GM23338 (cell line): ENCODE results near the gene SNX22. TPM values are rescaled to one million over a fixed set of nuclear protein-coding genes. Genes with fewer than 3 reads are reported as not detected.

Experiments used
- ATAC-seq: fragments of 200-7000 bp; cut with Tn5 transposase; 3 replicates; pipeline ENCODE4 v1.9.1; 2020
- DNase-seq: peaks from one replicate; pipeline ENCODE4 v3.0.0-alpha.2; 2015; ENCODE audit warnings: low spot score
- H2AFZ ChIP-seq: fragments of 200-600 bp; sonication (generic); 2 replicates; pipeline ENCODE4 v1.8.0; 2016; ENCODE audit warnings: antibody characterized with exemption, mild to moderate bottlenecking, moderate library complexity
- H3F3A ChIP-seq: fragments of 200-600 bp; sonication (generic); replicated peaks from 2 replicates; pipeline ENCODE4 v1.8.0; 2017; ENCODE audit warnings: antibody characterized with exemption, mixed run types, low read depth
- H3K27ac ChIP-seq: fragments of 200-600 bp; sonication (generic); 2 replicates; pipeline ENCODE4 v1.6.1; 2016; ENCODE audit warnings: low read depth
- H3K27me3 ChIP-seq: fragments of 200-600 bp; sonication (generic); 2 replicates; pipeline ENCODE4 v1.8.0; 2016; ENCODE audit warnings: mild to moderate bottlenecking, mixed run types, moderate library complexity; ENCODE audit not compliant: insufficient read depth
- H3K36me3 ChIP-seq: fragments of 200-600 bp; sonication (generic); 2 replicates; pipeline ENCODE4 v1.8.0; 2016; ENCODE audit warnings: mild to moderate bottlenecking; ENCODE audit not compliant: insufficient read depth
- H3K4me1 ChIP-seq: fragments of 200-600 bp; sonication (generic); 2 replicates; pipeline ENCODE4 v1.8.0; 2016; ENCODE audit warnings: mild to moderate bottlenecking, moderate library complexity; ENCODE audit not compliant: insufficient read depth
- H3K4me2 ChIP-seq: fragments of 200-600 bp; sonication (generic); 2 replicates; pipeline ENCODE4 v1.7.1; 2017; ENCODE audit warnings: mixed run types
- H3K4me3 ChIP-seq: fragments of 200-600 bp; sonication (generic); 2 replicates; pipeline ENCODE4 v1.6.1; 2016; ENCODE audit warnings: mixed run types
- H3K79me2 ChIP-seq: fragments of 200-600 bp; sonication (generic); replicated peaks from 2 replicates; pipeline ENCODE4 v1.8.0; 2017; ENCODE audit warnings: mild to moderate bottlenecking; ENCODE audit not compliant: insufficient read depth
- H3K9me2 ChIP-seq: fragments of 200-600 bp; sonication (generic); 2 replicates; pipeline ENCODE4 v1.8.0; 2017; ENCODE audit not compliant: insufficient read depth
- H4K20me1 ChIP-seq: fragments of 200-600 bp; sonication (generic); replicated peaks from 2 replicates; pipeline ENCODE4 v1.8.0; 2017; ENCODE audit warnings: mild to moderate bottlenecking; ENCODE audit not compliant: insufficient read depth
- H3K27ac Mint-ChIP-seq: 2 replicates; pipeline ENCODE4 v1.8.0; 2020; ENCODE audit warnings: inconsistent platforms, mild to moderate bottlenecking, moderate library complexity, mixed read lengths
- H3K27me3 Mint-ChIP-seq: 3 replicates; pipeline ENCODE4 v1.8.0; 2022; ENCODE audit warnings: low read depth, mild to moderate bottlenecking, moderate library complexity, mixed read lengths, inconsistent platforms; ENCODE audit not compliant: insufficient read depth, poor library complexity
- H3K36me3 Mint-ChIP-seq: 3 replicates; pipeline ENCODE4 v1.8.0; 2021; ENCODE audit warnings: low read depth, mild to moderate bottlenecking, inconsistent platforms, moderate library complexity, mixed read lengths
- H3K4me1 Mint-ChIP-seq: 3 replicates; pipeline ENCODE4 v1.8.0; 2020; ENCODE audit warnings: mild to moderate bottlenecking, inconsistent platforms, mixed read lengths
- H3K4me3 Mint-ChIP-seq: 3 replicates; pipeline ENCODE4 v1.8.0; 2021; ENCODE audit warnings: moderate library complexity, mild to moderate bottlenecking, inconsistent platforms, mixed read lengths
- H3K9me3 Mint-ChIP-seq: 3 replicates; pipeline ENCODE4 v1.8.0; 2020; ENCODE audit warnings: moderate library complexity, mild to moderate bottlenecking, inconsistent platforms, mixed read lengths
- CTCF ChIP-seq, 2 experiments: fragments of 200-600 bp in 1 of 2; sonication (generic) in 1 of 2; conservative IDR thresholded peaks; 2 replicates each; pipeline versions ENCODE4 v1.5.1 to v1.6.1; 2016 to 2017; ENCODE audit warnings: antibody characterized with exemption in 2 of 2, low read depth in 2 of 2, mild to moderate bottlenecking in 2 of 2, moderate library complexity in 1 of 2
- ETS1 ChIP-seq: IDR thresholded peaks from 2 replicates; pipeline ENCODE4 v1.6.1; 2016; ENCODE audit warnings: antibody characterized with exemption
- EZH2phosphoT487 ChIP-seq: fragments of 200-600 bp; sonication (generic); IDR thresholded peaks from one replicate; pipeline ENCODE4 v1.8.1; 2018; ENCODE audit warnings: antibody characterized with exemption; ENCODE audit not compliant: unreplicated experiment
- JUNB ChIP-seq: IDR thresholded peaks from one replicate; pipeline ENCODE4 v1.6.1; 2016; ENCODE audit warnings: antibody characterized with exemption; ENCODE audit not compliant: unreplicated experiment
- NANOG ChIP-seq: IDR thresholded peaks from 2 replicates; pipeline ENCODE4 v1.6.1; 2016; ENCODE audit warnings: antibody characterized with exemption, borderline replicate concordance
- ZNF114 ChIP-seq: fragments of 250-450 bp; sonication (Bioruptor Pico); IDR thresholded peaks from 2 replicates; pipeline ENCODE4 v1.5.0; 2020; ENCODE audit warnings: mild to moderate bottlenecking, moderate library complexity
- ZNF462 ChIP-seq: fragments of 250-450 bp; sonication (Bioruptor Pico); IDR thresholded peaks from 2 replicates; pipeline ENCODE4 v1.5.0; 2020; ENCODE audit warnings: mild to moderate bottlenecking, moderate library complexity
- polyA plus RNA-seq: library from polyadenylated mRNA; unstranded; fragments of >200 nt; fragmentation: Nextera tagmentation; extraction: Ambion mirVana; gene quantifications from 2 replicates; pipeline ENCODE4 v1.2.1, GENCODE V29; 2016
- total RNA-seq: library from RNA; depleted of rRNA; stranded (reverse); fragments of >200 nt; shearing (Covaris generic); gene quantifications from 2 replicates; pipeline ENCODE4 v1.2.3, GENCODE V29; 2014

Gene SNX22
- total and polyA plus RNA-seq, 2 experiments from 2014 or later, result 3.7 to 5.7 TPM

- no peak for TF ChIP-seq ZNF462 (CRISPR knock-in tag)
Measured at GRCh38 chr15:64122444-64122843, 29.1 kb upstream of the SNX22 start (continued).

GRCh38 chr15:64122936-64123351 is 28.6 kb upstream of the SNX22 start:
- Histone ChIP-seq H3K9me2 (no peaks in the 10 kb centered on the region), H3K4me3 (no peak overlapping the region), H3K4me2 (no peak overlapping the region), H3K79me2 (no peaks in the 10 kb centered on the region), H3K4me1 (no peaks in the 10 kb centered on the region), H3F3A (no peaks in the 10 kb centered on the region), H2AFZ (no peak overlapping the region), H3K27me3 (no peaks in the 10 kb centered on the region), H4K20me1 (no peaks in the 10 kb centered on the region), H3K36me3 (peaks cover 28% of the 10 kb centered on the region), H3K27ac (no peak overlapping the region)
- Mint-ChIP-seq H3K4me3 (no peak overlapping the region), H3K27ac (no peak overlapping the region), H3K27me3 (no peaks in the 10 kb centered on the region), H3K9me3 (no peaks in the 10 kb centered on the region), H3K4me1 (no peaks in the 10 kb centered on the region), H3K36me3 (peaks cover 37% of the 10 kb centered on the region)
- DNase-seq (no peak), ATAC-seq (no peak)
- no peak for TF ChIP-seq ZNF114 (CRISPR knock-in tag)
- TF ChIP-seq ZNF462 (CRISPR knock-in tag), result no peak
- no peak for TF ChIP-seq CTCF (conservative IDR thresholded peaks at IDR 0.05; ENCODE audit: low read depth in 2 of 2)
- TF ChIP-seq JUNB, result no peak
- no peak for TF ChIP-seq EZH2phosphoT487
- no peak for TF ChIP-seq NANOG
- no peak for TF ChIP-seq ETS1
